Ascending aorta (tissue), 2 donors: Measurements from ENCODE around the gene DHX35. TPM values are rescaled to one million over a fixed set of nuclear protein-coding genes. Genes with fewer than 3 reads are reported as not detected.

Experiments used
- DNase-seq, 2 donors: peaks; one replicate each; pipeline ENCODE4 v3.0.0-alpha.2; 2019; ENCODE audit warnings: low spot score in 2 of 2
- H3K27ac ChIP-seq, 2 donors: fragments of 200-600 bp; sonication (generic); one replicate each; pipeline ENCODE4 v1.5.1; 2016 to 2017; ENCODE audit warnings: mild to moderate bottlenecking in 1 of 2
- H3K27me3 ChIP-seq: fragments of 200-600 bp; sonication (generic); one replicate; pipeline ENCODE4 v1.5.1; 2017
- H3K36me3 ChIP-seq, 2 donors: fragments of 200-600 bp; sonication (generic); one replicate each; pipeline ENCODE4 v1.5.1; 2016
- H3K4me1 ChIP-seq, 2 donors: fragments of 200-600 bp; sonication (generic); one replicate each; pipeline ENCODE4 v1.5.1; 2016 to 2017; ENCODE audit warnings: mild to moderate bottlenecking in 1 of 2
- H3K4me3 ChIP-seq, 2 donors: fragments of 200-600 bp; sonication (generic); one replicate each; pipeline ENCODE4 v1.5.1; 2016 to 2017; ENCODE audit warnings: mild to moderate bottlenecking in 1 of 2
- H3K9me3 ChIP-seq, 2 donors: fragments of 200-600 bp; sonication (generic); one replicate each; pipeline ENCODE4 v1.5.1; 2016
- intact Hi-C: fragments of 100-400 bp; cut with DNase I; formaldehyde crosslinking; loops from one replicate; pipeline ENCODE4 v1.15.1; 2023
- total RNA-seq: library from RNA; depleted of rRNA; stranded (reverse); fragments of >200 nt; gene quantifications from one replicate; pipeline ENCODE4 v1.1.0, GENCODE V29; 2016
- TF ChIP-seq, protein P1 (sequence below), 3 experiments: fragments of 200-600 bp in 2 of 3; fragments of 450-650 bp in 1 of 3; sonication (generic) in 2 of 3; IDR thresholded peaks; one replicate each; pipeline ENCODE4 v1.5.1; 2016 to 2019; ENCODE audit warnings: antibody characterized with exemption in 3 of 3, mild to moderate bottlenecking in 1 of 3, moderate library complexity in 1 of 3

DHX35 gene
- total RNA-seq, 1 donor from 2014 or later = 35.3 TPM

DNA sequence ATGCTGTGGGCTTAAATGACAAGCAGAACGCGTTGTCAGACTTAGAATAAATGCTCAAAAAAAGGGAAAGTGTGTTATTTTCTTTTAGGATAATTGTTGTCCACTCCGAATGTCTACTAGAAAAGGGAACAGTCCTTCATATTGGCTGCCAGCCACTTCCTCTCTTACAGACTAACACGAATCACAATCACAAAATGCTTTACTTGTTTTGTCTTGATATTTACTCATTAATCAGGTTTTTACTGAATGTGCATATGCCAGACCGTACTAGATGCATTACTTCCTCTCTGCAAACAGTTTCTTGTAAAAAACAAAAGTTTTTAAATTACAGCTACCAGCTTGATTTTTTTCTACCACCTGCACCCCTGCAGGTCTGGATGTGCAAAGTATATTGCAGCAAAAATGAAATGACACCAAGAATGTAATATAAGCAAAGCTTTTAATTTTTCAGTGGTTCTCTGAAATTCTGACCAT lies 821 bp downstream of the DHX35 start:
- Histone ChIP-seq H3K4me3 (peak overlapping the region; percentile 75 to 95), H3K27ac (peak overlapping the region; percentile 83 to 93), H3K27me3 (no peaks in the 10 kb centered on the region), H3K9me3 (no peaks in the 10 kb centered on the region), H3K4me1 (peaks cover 7 to 12% of the 10 kb centered on the region in 2 donors), H3K36me3 (no peaks in the 10 kb centered on the region)
- TF ChIP-seq, protein P1, sequence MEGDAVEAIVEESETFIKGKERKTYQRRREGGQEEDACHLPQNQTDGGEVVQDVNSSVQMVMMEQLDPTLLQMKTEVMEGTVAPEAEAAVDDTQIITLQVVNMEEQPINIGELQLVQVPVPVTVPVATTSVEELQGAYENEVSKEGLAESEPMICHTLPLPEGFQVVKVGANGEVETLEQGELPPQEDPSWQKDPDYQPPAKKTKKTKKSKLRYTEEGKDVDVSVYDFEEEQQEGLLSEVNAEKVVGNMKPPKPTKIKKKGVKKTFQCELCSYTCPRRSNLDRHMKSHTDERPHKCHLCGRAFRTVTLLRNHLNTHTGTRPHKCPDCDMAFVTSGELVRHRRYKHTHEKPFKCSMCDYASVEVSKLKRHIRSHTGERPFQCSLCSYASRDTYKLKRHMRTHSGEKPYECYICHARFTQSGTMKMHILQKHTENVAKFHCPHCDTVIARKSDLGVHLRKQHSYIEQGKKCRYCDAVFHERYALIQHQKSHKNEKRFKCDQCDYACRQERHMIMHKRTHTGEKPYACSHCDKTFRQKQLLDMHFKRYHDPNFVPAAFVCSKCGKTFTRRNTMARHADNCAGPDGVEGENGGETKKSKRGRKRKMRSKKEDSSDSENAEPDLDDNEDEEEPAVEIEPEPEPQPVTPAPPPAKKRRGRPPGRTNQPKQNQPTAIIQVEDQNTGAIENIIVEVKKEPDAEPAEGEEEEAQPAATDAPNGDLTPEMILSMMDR (IDR thresholded peaks at IDR 0.05) = no peak
- DNase-seq = no peak
- intact Hi-C loops = loop anchor here (1.0 to 2.0 kb wide), 3 partner anchors 37 to 214 kb away; partner anchors contain the start of genes ACTR5 and FAM83D

DNA sequence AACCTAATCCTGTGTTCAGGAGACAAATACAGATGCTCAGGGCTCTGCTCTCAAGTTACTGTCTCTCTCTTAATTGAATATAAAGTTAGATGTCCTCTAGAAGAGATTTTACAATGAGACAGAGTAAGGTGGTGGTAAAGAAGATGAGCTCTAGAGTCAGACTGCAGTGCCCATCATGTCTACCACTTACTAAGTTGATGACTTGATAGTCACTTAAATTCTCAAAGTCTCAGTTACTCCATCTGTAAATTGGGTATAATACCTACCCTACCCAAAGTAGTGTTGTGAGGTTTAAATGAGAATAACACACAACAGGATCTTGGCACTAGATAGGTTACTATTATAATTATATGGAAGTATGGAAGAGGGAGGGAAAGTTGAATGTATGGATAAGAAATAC lies 1.6 kb downstream of the DHX35 start:
- Histone ChIP-seq H3K9me3 (no peaks in the 10 kb centered on the region), H3K36me3 (no peaks in the 10 kb centered on the region), H3K4me1 (peaks cover 7 to 12% of the 10 kb centered on the region in 2 donors), H3K27me3 (no peaks in the 10 kb centered on the region), H3K27ac (no peak overlapping the region), H3K4me3 (no peak overlapping the region)
- intact Hi-C loops = loop anchor here (2.0 kb wide), 2 partner anchors 19 to 215 kb away; partner anchors contain the start of gene ACTR5
- TF ChIP-seq, protein P1 (IDR thresholded peaks at IDR 0.05) = no peak
- no peak for DNase-seq

DNA sequence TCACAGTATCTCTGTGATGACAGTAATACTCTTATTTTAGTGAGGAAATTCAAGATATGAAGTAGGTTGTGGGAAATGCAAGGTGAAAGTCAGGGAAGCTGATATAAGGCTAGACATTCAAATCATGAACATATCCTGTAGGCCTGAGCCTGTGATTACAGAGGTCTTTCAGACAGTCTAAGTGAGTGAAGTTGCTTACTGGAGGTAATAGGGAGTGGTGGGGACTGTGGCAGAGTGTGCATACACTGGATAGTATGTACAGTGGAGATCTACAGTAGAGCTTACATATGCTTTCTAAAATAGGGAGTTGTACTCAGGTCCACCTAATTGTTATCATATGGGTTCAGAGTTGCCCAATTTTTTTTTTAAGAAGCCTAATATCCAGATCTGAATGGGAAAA lies 3.1 kb downstream of the DHX35 start:
- Histone ChIP-seq H3K9me3 (no peaks in the 10 kb centered on the region), H3K4me1 (peaks cover 7 to 12% of the 10 kb centered on the region in 2 donors), H3K27ac (no peak overlapping the region), H3K27me3 (no peaks in the 10 kb centered on the region), H3K36me3 (peaks cover 3 to 10% of the 10 kb centered on the region in 2 donors), H3K4me3 (no peak overlapping the region)
- DNase-seq = no peak
- intact Hi-C loops = loop anchor here (2.0 kb wide), 1 partner anchor 18 kb away; no protein-coding TSS in a partner anchor
- TF ChIP-seq, protein P1 (IDR thresholded peaks at IDR 0.05) = no peak

DNA sequence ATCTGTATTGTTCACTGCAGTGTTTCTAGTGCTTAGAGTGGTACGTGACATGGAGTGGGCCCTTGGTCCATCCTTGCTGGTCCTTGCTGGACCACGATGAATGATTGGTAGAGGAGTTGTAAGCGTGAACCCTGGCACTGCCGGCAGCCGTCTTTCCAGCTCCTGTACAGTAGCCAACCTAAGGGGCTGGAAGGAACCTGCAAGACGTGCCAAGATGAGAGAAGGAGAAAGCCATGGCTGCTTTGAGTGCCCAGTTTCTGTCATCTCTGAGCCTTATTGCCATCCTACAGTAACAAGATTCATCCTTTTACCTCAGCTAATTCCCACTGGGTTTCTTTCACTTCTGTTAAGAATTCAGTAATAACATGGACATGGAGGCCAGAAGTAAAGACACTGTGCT lies 5.9 kb downstream of the DHX35 start:
- H3K27me3 ChIP-seq = no peaks in the 10 kb centered on the region
- no peak overlapping the region for H3K27ac ChIP-seq
- H3K4me1 ChIP-seq = peaks cover under 1 to 3% of the 10 kb centered on the region in 2 donors
- H3K4me3 ChIP-seq = no peak overlapping the region
- TF ChIP-seq, protein P1 (IDR thresholded peaks at IDR 0.05) = no peak
- no peak for DNase-seq
- intact Hi-C loops = no loop called here
- H3K9me3 ChIP-seq = no peaks in the 10 kb centered on the region
- H3K36me3 ChIP-seq = peaks cover 3 to 22% of the 10 kb centered on the region in 2 donors

DNA sequence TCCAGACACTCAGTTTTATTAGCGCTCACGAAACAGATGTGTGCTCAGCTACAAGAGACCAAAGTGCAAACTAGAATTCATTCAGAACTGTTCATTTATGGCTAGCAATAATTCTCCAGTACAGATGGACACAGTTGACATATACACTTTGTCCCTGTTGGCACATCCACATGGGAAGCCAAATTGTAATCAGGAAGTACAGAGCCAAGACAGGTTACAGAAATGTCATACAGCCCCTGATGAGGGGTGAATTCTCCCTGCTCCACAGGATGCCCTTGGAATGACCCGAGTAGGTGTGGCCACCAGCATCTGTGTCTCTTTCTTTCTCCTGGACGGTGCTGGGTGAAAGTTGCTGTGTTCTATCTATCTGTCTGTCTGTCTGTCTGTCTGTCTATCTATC lies 7.6 kb downstream of the DHX35 start:
- Histone ChIP-seq H3K9me3 (no peaks in the 10 kb centered on the region), H3K4me3 (no peak overlapping the region), H3K27me3 (no peaks in the 10 kb centered on the region), H3K4me1 (no peaks in the 10 kb centered on the region), H3K36me3 (peaks cover 3 to 22% of the 10 kb centered on the region in 2 donors), H3K27ac (no peak overlapping the region)
- TF ChIP-seq, protein P1 (IDR thresholded peaks at IDR 0.05) = no peak
- intact Hi-C loops = no loop called here
- DNase-seq = no peak

DNA sequence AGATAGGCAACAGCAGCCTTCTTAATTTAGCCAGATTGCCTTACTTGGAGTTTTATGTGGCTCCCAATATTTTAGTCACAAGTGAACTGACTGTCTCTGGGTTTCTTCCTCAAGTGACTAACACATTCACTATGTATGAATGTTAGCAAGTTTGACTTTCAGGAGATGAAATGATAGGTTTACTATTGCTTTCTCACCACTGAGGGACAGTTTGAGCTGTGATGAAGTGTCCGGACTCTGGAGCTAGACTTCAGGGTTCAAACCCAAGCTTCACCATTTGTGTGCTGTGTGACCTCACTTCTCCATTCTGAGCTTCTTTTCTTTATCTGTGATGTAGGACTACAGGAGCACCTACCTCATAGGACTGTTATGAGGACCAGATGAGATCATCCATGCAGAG lies 8.2 kb downstream of the DHX35 start:
- H3K9me3 ChIP-seq = no peaks in the 10 kb centered on the region
- intact Hi-C loops = no loop called here
- no peak overlapping the region for H3K27ac ChIP-seq
- TF ChIP-seq, protein P1 (IDR thresholded peaks at IDR 0.05) = no peak
- H3K4me1 ChIP-seq = no peaks in the 10 kb centered on the region
- no peaks in the 10 kb centered on the region for H3K27me3 ChIP-seq
- no peak for DNase-seq
- H3K4me3 ChIP-seq = no peak overlapping the region
- H3K36me3 ChIP-seq = peaks cover 3 to 22% of the 10 kb centered on the region in 2 donors
